ENCODE measurements around the gene ZNF488.

Gene ZNF488

DNA sequence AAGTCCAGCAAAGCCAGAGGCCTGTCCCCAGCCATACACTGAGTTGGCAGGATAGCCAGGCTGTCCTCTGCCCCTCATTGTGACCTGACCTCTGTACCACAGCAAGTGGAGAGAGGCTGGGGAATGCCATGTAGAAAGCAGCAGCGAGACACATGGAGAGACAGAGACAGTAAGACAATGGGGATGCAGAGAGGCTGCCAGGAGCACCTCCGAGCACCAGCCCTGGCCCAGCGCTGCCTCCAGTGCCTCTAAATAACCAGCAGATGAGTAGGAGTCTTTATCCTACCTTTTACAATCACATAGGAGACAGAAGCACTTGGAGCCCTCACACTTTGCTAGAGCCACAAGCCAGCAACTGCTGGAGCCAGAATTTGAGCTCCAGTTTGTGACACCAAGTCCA is 53.7 kb downstream of the ZNF488 start:
- no peak for DNase-seq (ENCODE audit: low read depth)

DNA sequence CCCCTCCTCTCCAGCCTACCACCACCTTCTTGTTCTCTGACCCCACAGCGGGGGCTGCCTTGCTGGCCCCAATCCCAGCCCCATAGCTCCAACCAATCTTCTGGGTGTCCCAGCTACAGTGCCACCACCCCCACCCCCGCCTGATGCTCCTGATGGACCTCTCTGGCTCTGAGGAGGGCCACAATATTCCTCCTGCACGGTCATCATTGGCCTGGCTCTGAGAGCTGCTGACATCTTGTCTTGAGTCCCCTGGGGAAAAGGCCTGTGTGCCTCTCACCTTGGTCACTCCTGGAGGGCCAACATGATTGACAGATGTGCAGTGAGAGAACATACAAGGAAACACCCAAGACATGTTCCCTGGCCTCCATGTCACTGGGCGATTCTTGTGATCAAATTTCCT is 54.2 kb downstream of the ZNF488 start:
- no peak for DNase-seq (ENCODE audit: low read depth)

DNA sequence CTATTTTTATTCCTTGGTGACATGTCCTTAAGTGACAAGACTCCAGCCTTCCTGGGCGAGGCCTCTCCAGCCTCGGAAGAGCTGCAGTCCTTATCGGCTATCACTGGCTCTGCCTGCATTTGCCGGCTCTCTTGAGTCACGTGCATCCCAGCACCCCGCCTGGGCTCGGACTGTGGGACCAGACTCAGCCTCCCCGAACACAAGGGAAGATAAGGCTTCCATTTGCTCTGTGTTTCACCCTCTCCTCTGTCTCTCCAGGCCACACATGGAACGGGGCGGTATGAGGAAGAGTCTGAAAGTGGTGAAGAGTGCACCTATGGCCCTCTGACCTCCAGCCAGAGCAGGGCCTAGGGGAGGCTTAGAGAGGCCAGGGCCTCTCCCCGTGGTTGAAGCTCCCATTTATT is 57.2 kb downstream of the ZNF488 start:
- no peak for DNase-seq (ENCODE audit: low read depth)

DNA sequence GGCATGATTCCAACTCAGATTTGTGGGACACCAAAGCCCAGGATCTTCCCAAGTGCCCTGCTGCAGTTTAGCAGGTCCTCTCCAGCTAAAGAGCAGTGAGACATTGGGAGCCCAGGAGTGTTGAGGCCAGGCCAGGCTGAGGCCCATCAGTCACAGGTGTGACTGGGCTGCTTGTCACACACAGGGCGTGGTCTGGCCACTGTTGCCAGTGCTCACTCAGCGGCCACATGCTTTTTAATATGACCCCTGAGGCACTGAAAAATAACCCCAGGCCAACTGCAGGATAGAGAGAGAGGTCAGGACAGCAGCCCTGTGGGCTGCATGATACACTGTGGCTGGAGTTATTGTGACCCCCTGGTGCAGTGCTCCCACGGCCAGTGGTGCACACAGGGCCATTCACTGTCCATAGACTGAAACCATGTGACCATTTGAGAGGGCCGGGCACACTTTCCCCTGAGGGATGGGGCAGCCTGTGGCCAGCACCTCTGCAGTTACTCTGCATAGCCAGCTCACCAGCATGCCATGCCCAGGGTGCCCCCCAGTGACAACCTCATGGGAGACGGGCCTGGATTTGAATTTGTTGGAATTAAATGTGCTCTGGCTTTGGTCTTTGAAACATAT is 57.7 kb downstream of the ZNF488 start:
- no peak for DNase-seq (ENCODE audit: low read depth)

DNA sequence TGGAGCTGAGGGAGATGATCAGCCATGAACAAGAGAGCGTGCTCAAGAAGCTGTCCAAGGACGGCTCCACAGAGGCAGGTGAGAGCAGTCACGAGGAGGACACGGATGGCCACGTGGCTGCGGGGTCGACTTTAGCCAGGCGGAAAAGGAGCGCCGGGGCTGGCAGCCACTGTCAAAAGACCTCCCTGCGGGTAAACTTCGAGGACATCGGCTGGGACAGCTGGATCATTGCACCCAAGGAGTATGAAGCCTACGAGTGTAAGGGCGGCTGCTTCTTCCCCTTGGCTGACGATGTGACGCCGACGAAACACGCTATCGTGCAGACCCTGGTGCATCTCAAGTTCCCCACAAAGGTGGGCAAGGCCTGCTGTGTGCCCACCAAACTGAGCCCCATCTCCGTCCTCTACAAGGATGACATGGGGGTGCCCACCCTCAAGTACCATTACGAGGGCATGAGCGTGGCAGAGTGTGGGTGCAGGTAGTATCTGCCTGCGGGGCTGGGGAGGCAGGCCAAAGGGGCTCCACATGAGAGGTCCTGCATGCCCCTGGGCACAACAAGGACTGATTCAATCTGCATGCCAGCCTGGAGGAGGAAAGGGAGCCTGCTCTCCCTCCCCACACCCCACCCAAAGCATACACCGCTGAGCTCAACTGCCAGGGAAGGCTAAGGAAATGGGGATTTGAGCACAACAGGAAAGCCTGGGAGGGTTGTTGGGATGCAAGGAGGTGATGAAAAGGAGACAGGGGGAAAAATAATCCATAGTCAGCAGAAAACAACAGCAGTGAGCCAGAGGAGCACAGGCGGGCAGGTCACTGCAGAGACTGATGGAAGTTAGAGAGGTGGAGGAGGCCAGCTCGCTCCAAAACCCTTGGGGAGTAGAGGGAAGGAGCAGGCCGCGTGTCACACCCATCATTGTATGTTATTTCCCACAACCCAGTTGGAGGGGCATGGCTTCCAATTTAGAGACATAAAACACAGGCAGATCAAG is 58.5 kb downstream of the ZNF488 start:
- no peak for DNase-seq (ENCODE audit: low read depth)

DNA sequence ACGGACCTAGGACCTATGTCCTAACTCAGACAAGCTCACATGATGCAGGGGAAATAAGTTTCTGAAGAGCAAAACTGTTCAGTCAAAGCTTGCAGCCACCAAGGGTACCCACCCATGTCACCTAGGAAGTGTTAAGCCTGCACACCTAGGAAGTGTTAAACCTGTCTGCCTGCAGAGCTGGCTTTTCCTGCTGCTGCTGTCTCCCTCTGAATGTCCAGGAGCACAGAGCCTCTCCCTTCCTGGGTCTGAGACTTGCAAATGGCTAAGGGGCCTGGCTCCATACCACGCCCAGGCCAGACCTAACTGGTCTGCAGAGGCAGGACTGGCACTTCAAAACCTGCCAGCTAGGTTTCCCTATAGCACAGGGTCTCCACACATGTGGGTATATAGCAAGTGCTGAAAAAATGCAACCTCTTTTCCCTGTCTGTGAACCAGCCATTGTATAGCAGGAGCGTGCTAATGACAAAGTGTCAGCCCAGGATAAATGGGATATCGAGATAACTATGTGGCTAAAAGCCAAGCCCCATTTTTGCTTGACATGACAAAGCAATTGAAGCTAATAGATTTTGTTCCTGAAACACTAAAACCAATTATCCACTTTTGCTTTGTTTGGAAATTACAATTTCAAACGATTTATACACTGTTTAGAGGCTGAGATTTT is 60.3 kb downstream of the ZNF488 start:
- DNase-seq (ENCODE audit: low read depth), result no peak

DNA sequence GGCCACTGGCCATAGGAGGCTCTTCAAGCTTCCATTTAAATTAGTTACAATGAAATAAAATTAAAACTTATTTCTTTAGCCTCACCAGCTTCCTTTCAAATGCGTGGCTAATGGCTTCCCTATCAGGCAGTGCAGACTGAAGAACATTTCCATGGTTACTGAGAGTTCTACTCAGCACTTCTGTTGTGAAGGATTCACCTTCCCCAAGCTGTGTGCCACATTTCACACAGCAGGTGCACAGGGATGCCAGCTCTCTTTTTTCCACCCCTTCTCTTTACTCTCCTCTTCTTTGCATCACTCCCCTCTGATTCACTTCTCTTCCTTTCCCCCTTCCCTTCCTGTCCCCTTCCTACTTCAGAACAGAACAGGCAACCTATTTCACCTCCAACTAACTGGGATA is 61.0 kb downstream of the ZNF488 start:
- DNase-seq (ENCODE audit: low read depth), result no peak

DNA sequence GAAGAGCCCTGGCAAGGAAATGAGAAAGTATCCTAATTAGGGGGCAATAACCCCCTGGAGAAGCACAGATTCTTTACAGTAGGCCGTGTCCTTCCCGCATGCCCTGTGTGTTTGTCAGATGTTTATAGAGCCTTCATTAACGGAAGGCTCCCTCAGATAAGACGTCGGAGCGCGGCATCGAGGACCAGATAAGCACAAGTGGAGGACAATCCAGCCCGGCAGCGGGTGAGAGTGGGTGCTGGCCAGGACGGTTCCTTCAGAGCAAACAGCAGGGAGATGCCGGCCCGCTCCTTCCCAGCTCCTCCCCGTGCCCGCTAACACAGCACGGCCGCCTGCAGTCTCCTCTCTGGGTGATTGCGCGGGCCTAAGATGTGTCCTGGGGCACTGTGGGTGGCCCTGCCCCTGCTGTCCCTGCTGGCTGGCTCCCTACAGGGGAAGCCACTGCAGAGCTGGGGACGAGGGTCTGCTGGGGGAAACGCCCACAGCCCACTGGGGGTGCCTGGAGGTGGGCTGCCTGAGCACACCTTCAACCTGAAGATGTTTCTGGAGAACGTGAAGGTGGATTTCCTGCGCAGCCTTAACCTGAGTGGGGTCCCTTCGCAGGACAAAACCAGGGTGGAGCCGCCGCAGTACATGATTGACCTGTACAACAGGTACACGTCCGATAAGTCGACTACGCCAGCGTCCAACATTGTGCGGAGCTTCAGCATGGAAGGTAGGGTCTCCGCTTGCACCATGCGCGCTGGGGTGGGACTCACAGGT is 61.6 kb downstream of the ZNF488 start, which contains the start of gene GDF2:
TSS of gene GDF2 (plus strand) at position 155 of the 762 bp plus-strand sequence. CDS start at position 370, 215 bp downstream.
- no peak for DNase-seq (ENCODE audit: low read depth)

DNA sequence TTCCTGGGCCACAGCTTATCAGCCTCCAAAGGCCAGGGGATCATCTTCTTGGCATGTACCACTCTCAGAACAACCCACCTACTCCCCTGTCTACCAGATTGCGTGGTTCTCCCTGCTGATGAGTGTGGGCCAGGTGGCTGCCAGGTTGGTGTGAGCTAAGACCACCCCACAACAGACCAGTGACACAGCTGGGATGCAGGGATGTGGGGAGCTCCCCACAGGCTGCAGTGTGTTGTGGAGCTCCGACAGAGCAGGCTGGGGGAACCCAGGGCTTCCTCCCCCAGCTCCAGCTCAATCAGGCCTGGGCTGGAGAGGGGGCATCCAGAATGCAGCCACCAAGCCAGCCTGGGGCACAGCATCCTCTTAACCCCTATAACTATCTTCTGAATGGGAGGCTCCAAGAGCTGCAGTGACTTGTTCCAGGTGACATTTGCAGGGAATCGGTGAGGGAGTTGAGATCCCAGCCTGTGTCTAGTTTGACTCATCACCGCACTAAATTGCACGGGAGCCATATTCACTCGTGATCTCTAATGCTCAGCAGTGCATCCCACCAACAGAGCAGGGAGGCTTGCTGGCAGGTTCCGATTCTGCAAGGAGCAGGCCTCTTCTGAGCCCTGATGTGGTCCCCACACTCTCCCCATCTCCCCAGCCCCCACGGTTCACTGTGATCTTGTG is 62.4 kb downstream of the ZNF488 start:
- DNase-seq (ENCODE audit: low read depth), result no peak

DNA sequence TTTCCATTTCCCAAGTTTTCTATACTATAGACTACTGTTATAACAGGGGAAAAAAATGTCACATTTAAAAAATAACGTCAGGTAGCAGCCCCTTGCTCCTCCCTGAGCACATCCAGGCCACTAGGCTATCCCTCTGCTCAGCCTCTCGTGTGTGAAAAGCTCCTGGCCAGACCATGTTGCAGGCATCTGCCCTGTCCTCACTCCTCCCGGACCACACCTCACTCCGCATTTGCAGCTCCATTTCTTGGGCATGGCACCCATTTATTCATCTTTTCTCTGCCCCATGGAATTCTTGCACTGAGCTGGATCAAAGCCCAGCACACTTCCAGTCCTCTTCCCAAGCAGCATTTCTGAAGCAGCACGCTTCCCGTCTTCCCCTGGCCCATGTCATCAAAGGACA is 63.3 kb downstream of the ZNF488 start:
- no peak for DNase-seq (ENCODE audit: low read depth)

DNA sequence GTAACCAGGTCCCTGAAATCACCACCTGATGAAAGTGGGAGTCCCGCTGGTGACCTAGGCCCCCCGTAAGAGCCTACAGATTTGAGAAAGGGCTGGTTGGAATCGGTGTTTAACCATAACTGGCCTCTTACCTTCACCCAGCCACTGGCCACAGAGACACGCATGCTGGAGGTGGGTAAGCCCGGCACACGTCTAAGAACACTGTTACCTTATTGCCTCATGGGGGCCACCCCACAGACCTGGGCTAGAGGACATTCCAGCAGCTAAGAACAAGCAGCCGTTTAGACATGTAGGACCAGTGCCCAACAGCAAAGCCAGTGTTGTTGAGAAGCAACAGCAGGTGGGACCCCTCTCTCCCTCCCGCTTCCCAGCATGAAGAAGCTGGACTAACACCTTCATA is 64.3 kb downstream of the ZNF488 start:
- no peak for DNase-seq (ENCODE audit: low read depth)

DNA sequence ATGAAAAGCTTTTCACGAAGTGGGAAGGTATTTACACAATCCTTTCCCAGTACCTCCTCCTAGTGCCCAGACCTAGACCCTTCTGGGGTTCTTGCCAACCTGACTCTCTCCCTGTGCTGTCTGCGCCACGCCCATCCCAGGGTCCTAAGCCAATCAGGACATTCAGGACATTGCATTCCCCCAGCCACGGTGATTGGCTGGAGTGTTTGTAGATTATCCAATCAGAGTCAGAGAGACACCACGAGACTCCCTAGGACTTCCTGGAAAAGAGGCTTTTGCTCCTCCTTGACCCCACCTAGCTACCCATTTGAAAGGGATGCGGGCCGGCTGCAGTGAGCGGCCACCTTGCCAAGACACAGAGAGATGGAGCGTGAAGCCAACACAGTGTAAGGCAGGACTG is 65.4 kb downstream of the ZNF488 start:
- no peak for DNase-seq (ENCODE audit: low read depth)

DNA sequence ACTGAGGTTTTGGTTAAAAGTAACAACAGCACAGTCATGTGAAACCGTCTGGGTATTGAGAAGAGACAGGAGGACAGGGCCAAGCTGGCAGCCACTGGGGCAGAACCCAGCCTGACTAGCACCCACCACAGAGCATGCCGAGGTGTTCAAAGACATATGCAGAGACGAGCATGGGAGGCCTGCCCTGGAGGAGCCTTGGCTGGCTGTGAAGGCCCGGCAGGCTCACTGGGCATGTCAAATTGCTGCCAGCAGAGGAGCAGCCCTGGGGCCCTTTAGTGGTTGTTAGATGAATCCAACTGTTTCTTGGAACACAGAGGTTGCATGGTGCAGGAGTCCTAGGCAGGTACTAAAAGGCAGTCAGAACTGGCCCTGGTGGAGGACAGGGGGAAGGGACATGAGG is 66.8 kb downstream of the ZNF488 start:
- DNase-seq (ENCODE audit: low read depth), result no peak

DNA sequence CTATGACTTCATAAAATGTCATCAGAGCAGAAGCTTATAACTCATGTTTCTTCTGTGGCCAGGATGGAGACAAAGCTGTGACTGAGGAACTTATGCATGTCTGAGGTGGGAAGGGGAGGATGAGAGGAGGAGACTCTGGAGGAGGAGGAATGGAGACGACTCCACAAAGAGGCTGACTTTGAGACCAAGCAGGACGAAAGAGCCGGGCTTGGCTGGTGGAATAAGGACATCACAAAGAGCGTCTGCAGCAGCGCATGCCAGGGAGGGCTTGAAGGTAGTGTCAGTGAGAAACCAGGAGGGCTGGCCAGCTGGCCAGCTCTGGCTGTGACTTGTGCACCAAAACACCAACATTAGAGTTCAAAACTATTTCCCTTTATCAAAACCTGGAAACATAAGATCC is 68.0 kb downstream of the ZNF488 start:
- DNase-seq (ENCODE audit: low read depth), result no peak
